ENCODE measurements around the gene OR52E6. TPM values are rescaled to one million over a fixed set of nuclear protein-coding genes. Genes with fewer than 3 reads are reported as not detected.

OR52E6 gene
- total RNA-seq, 1 experiment from 2014 or later = not detected

Other genes with a start within 250 kb of the OR52E6 start
- gene TRIM6, start 245.3 kb downstream of the OR52E6 start, total RNA-seq (2014; rRNA removed; shearing (Covaris generic); ENCODE audit: low replicate concordance) = not detected in 2 replicates
- 11.4 and 19.7 TPM in 2 replicates for gene TRIM34, start 216.9 kb downstream of the OR52E6 start, total RNA-seq (2014; rRNA removed; shearing (Covaris generic); ENCODE audit: low replicate concordance)
- gene TRIM5, start 156.8 kb downstream of the OR52E6 start, total RNA-seq (2014; rRNA removed; shearing (Covaris generic); ENCODE audit: low replicate concordance) = 26.1 and 31.4 TPM in 2 replicates
- 90.0 and 112 TPM in 2 replicates for gene TRIM22, start 152.1 kb downstream of the OR52E6 start, total RNA-seq (2014; rRNA removed; shearing (Covaris generic); ENCODE audit: low replicate concordance)
- not detected in 2 replicates for gene OR56B1, start 105.4 kb downstream of the OR52E6 start, total RNA-seq (2014; rRNA removed; shearing (Covaris generic); ENCODE audit: low replicate concordance)
- gene OR52N4, start 87.7 kb downstream of the OR52E6 start, total RNA-seq (2014; rRNA removed; shearing (Covaris generic); ENCODE audit: low replicate concordance) = not detected in 2 replicates
- gene OR52N5, start 58.5 kb downstream of the OR52E6 start, total RNA-seq (2014; rRNA removed; shearing (Covaris generic); ENCODE audit: low replicate concordance) = not detected in 2 replicates
- not detected in 2 replicates for gene OR52N1, start 50.6 kb downstream of the OR52E6 start, total RNA-seq (2014; rRNA removed; shearing (Covaris generic); ENCODE audit: low replicate concordance)
- not detected in 2 replicates for gene OR52N2, start 33.0 kb downstream of the OR52E6 start, total RNA-seq (2014; rRNA removed; shearing (Covaris generic); ENCODE audit: low replicate concordance)
- gene OR52E8, start 15.8 kb upstream of the OR52E6 start, total RNA-seq (2014; rRNA removed; shearing (Covaris generic); ENCODE audit: low replicate concordance) = not detected in 2 replicates
- not detected in 2 replicates for gene OR52E4, start 38.7 kb upstream of the OR52E6 start, total RNA-seq (2014; rRNA removed; shearing (Covaris generic); ENCODE audit: low replicate concordance)
- not detected in 2 replicates for gene OR52E5, start 51.3 kb upstream of the OR52E6 start, total RNA-seq (2014; rRNA removed; shearing (Covaris generic); ENCODE audit: low replicate concordance)
- not detected in 2 replicates for gene OR56A3, start 100.4 kb upstream of the OR52E6 start, total RNA-seq (2014; rRNA removed; shearing (Covaris generic); ENCODE audit: low replicate concordance)
- not detected in 2 replicates for gene OR56A5, start 126.6 kb upstream of the OR52E6 start, total RNA-seq (2014; rRNA removed; shearing (Covaris generic); ENCODE audit: low replicate concordance)
- not detected in 2 replicates for gene OR52L1, start 145.1 kb upstream of the OR52E6 start, total RNA-seq (2014; rRNA removed; shearing (Covaris generic); ENCODE audit: low replicate concordance)
- not detected in 2 replicates for gene OR56A4, start 165.0 kb upstream of the OR52E6 start, total RNA-seq (2014; rRNA removed; shearing (Covaris generic); ENCODE audit: low replicate concordance)
- gene OR56A1, start 188.9 kb upstream of the OR52E6 start, total RNA-seq (2014; rRNA removed; shearing (Covaris generic); ENCODE audit: low replicate concordance) = not detected in 2 replicates